ENCODE measurements around the gene WDR82.
A peak's percentile ranks its signal among the peaks of the same experiment; 100 is the strongest.

Gene WDR82

GRCh38 chr3:52302426-52303145 lies 24.1 kb upstream of the WDR82 start:
- no peak for TF ChIP-seq BACH2 (CRISPR knock-in tag; IDR thresholded peaks at IDR 0.05; ENCODE audit: borderline replicate concordance)
- TF ChIP-seq TCF4 (CRISPR knock-in tag; IDR thresholded peaks at IDR 0.05; ENCODE audit: borderline replicate concordance) = no peak
- no peak for TF ChIP-seq SNAI2 (CRISPR knock-in tag; IDR thresholded peaks at IDR 0.05)
- TF ChIP-seq CSRNP3 (CRISPR knock-in tag; IDR thresholded peaks at IDR 0.05) = no peak
- ATAC-seq = no peak

GRCh38 chr3:52299879-52300611 lies 21.6 kb upstream of the WDR82 start:
- 0 out of 2 replicates have a peak, but pooled peaks have one; percentile 5 for TF ChIP-seq SNAI2 (CRISPR knock-in tag; IDR thresholded peaks at IDR 0.05)
- no peak for TF ChIP-seq ZNF565 (CRISPR knock-in tag; conservative IDR thresholded peaks at IDR 0.05; ENCODE audit: low read depth)
- ATAC-seq = peak; percentile 82

GRCh38 chr3:52299247-52299878 lies 20.9 kb upstream of the WDR82 start:
- peak; percentile 3 for ATAC-seq
- TF ChIP-seq CREB5 (CRISPR knock-in tag; IDR thresholded peaks at IDR 0.05; ENCODE audit: low read depth) (no peak), POU6F1 (CRISPR knock-in tag; IDR thresholded peaks at IDR 0.05; ENCODE audit: borderline replicate concordance, low read depth) (no peak), PATZ1 (CRISPR knock-in tag; IDR thresholded peaks at IDR 0.05; ENCODE audit: borderline replicate concordance) (no peak), ZNF70 (CRISPR knock-in tag; IDR thresholded peaks at IDR 0.05) (no peak)

- peak; percentile 14; the same call in 2 of the 3 replicates for ATAC-seq
- TF ChIP-seq TOX (CRISPR knock-in tag; IDR thresholded peaks at IDR 0.05; ENCODE audit: borderline replicate concordance) = no peak
- no peak for TF ChIP-seq ZFP30 (CRISPR knock-in tag; IDR thresholded peaks at IDR 0.05)
- TF ChIP-seq CSRNP3 (CRISPR knock-in tag; IDR thresholded peaks at IDR 0.05) = no peak
- no peak for TF ChIP-seq ESRRG (CRISPR knock-in tag; IDR thresholded peaks at IDR 0.05)
- no peak for TF ChIP-seq ZFP3 (CRISPR knock-in tag; IDR thresholded peaks at IDR 0.05)
- TF ChIP-seq ZNF70 (CRISPR knock-in tag; IDR thresholded peaks at IDR 0.05) = no peak
- no peak for TF ChIP-seq ZNF8 (CRISPR knock-in tag; IDR thresholded peaks at IDR 0.05)
- TF ChIP-seq TSHZ2 (CRISPR knock-in tag; IDR thresholded peaks at IDR 0.05) = no peak
- TF ChIP-seq PATZ1 (CRISPR knock-in tag; IDR thresholded peaks at IDR 0.05; ENCODE audit: borderline replicate concordance) = no peak; the same call in 1 of the 2 replicates
- TF ChIP-seq ZNF565 (CRISPR knock-in tag; conservative IDR thresholded peaks at IDR 0.05; ENCODE audit: low read depth) = no peak
- no peak for TF ChIP-seq ZC3H10 (CRISPR knock-in tag; IDR thresholded peaks at IDR 0.05)
- no peak for TF ChIP-seq SNAI2 (CRISPR knock-in tag; IDR thresholded peaks at IDR 0.05)
- no peak for TF ChIP-seq TCF4 (CRISPR knock-in tag; IDR thresholded peaks at IDR 0.05; ENCODE audit: borderline replicate concordance)
- TF ChIP-seq CSDC2 (CRISPR knock-in tag; IDR thresholded peaks at IDR 0.05) = no peak
Measured at GRCh38 chr3:52298149-52299098, 20.0 kb upstream of the WDR82 start.
